Activated CD4-positive, alpha-beta T cell treated with anti-CD3 and anti-CD28 coated beads, Interleukin-2, amount 50 U/mL, for 4 hours (primary cell): ENCODE results near the gene PDE8A.

Experiments
- DNase-seq, 2 experiments: peaks; one replicate each; pipeline ENCODE4 v3.0.0-alpha.2; 2020

Gene PDE8A

GRCh38 chr15:84981711-84982300 is at the start of gene PDE8A:
TSS of gene PDE8A (plus strand) at chr15:84981856. CDS start at chr15:84982163, 307 bp downstream.
- DNase-seq = peak; percentile 28 to 40

- no peak for DNase-seq
These were observed 46.5 kb upstream of the PDE8A start for GRCh38 chr15:84934942-84935729.

GRCh38 chr15:84937144-84937543 is 44.5 kb upstream of the PDE8A start:
- no peak for DNase-seq

- no peak for DNase-seq
These were observed 42.9 kb upstream of the PDE8A start for GRCh38 chr15:84938726-84939125.

- no peak for DNase-seq
These were observed 41.3 kb upstream of the PDE8A start for GRCh38 chr15:84940399-84940798.

GRCh38 chr15:84942456-84942855 is 39.2 kb upstream of the PDE8A start:
- no peak for DNase-seq

GRCh38 chr15:84944311-84944710 is 37.3 kb upstream of the PDE8A start:
- no peak for DNase-seq

- DNase-seq = no peak
These were observed 36.8 kb upstream of the PDE8A start for GRCh38 chr15:84944861-84945260.

GRCh38 chr15:84946772-84947489 is 34.7 kb upstream of the PDE8A start:
- DNase-seq = no peak

- DNase-seq = no peak
These were observed 33.5 kb upstream of the PDE8A start for GRCh38 chr15:84947947-84948830.

GRCh38 chr15:84949043-84949442 is 32.6 kb upstream of the PDE8A start:
- no peak for DNase-seq

- DNase-seq = no peak
These were observed 31.6 kb upstream of the PDE8A start for GRCh38 chr15:84949845-84950569.

GRCh38 chr15:84950570-84951111 is 31.0 kb upstream of the PDE8A start:
- DNase-seq = no peak

GRCh38 chr15:84951736-84952135 is 29.9 kb upstream of the PDE8A start:
- no peak for DNase-seq

- no peak for DNase-seq
These were observed 28.5 kb upstream of the PDE8A start for GRCh38 chr15:84953136-84953535.

GRCh38 chr15:84953726-84954125 is 27.9 kb upstream of the PDE8A start:
- DNase-seq = no peak

- peak; percentile 35 to 39 for DNase-seq
These were observed 26.4 kb upstream of the PDE8A start for GRCh38 chr15:84955089-84955848.

- no peak for DNase-seq
These were observed 25.5 kb upstream of the PDE8A start for GRCh38 chr15:84956199-84956598.

GRCh38 chr15:84960391-84961113 is 21.1 kb upstream of the PDE8A start:
- no peak for DNase-seq

- DNase-seq = no peak
These were observed 20.6 kb upstream of the PDE8A start for GRCh38 chr15:84961114-84961452.

GRCh38 chr15:84961707-84962106 is 19.9 kb upstream of the PDE8A start:
- no peak for DNase-seq
